SK-N-SH (cell line): ENCODE results near the gene PTPRD. TPM values are rescaled to one million over a fixed set of nuclear protein-coding genes. Genes with fewer than 3 reads are reported as not detected.

Experiments used
- CTCF ChIA-PET: fragments of 300-600, 350-600 bp; formaldehyde crosslinking; extraction: SDS; loops from one replicate; lab custom pipeline; 2021; lab: Yijun Ruan, JAX
- POLR2A ChIA-PET: fragments of 350-600 bp; sonication (Branson Sonifier 250); formaldehyde crosslinking; extraction: SDS; loops from one replicate; lab custom pipeline; 2020; ENCODE audit warnings: antibody characterized with exemption, inconsistent platforms; lab: Yijun Ruan, JAX
- DNase-seq: peaks from one replicate; pipeline ENCODE4 v3.0.0; 2012
- H2AFZ ChIP-seq: fragments of 200-600 bp; sonication (generic); 2 replicates; pipeline ENCODE4 v1.8.1; 2016; ENCODE audit warnings: antibody characterized with exemption, mild to moderate bottlenecking, low read depth
- H3F3A ChIP-seq: fragments of 200-600 bp; sonication (generic); replicated peaks from 2 replicates; pipeline ENCODE3; 2016; ENCODE audit warnings: antibody characterized with exemption, mild to moderate bottlenecking; ENCODE audit not compliant: insufficient read depth
- H3K27ac ChIP-seq, 2 experiments: fragments of 200-500 bp in 1 of 2; fragments of 200-600 bp in 1 of 2; sonication (Bioruptor generic) in 1 of 2; sonication (generic), shearing (Covaris generic) in 1 of 2; 2 replicates each; pipeline versions ENCODE4 v1.5.1 to v1.6.1; 2014 to 2016; ENCODE audit warnings: low read depth in 2 of 2, inconsistent platforms in 1 of 2, low read length in 1 of 2, mild to moderate bottlenecking in 1 of 2, mixed read lengths in 1 of 2
- H3K27me3 ChIP-seq: fragments of 200-600 bp; sonication (generic), shearing (Covaris generic); 2 replicates; pipeline ENCODE4 v1.6.1; 2016; ENCODE audit warnings: mixed run types; ENCODE audit not compliant: insufficient read depth
- H3K36me3 ChIP-seq, 2 experiments: fragments of 200-500 bp in 1 of 2; fragments of 200-600 bp in 1 of 2; sonication (Bioruptor generic) in 1 of 2; sonication (generic) in 1 of 2; replicated peaks in 1 of 2; 2 replicates each; pipeline versions ENCODE3 to v1.5.1; 2014 to 2016; ENCODE audit warnings: low read length in 1 of 2, mild to moderate bottlenecking in 1 of 2; ENCODE audit not compliant: insufficient read depth in 2 of 2, control insufficient read depth in 1 of 2
- H3K4me1 ChIP-seq, 2 experiments: fragments of 200-500 bp in 1 of 2; fragments of 200-600 bp in 1 of 2; sonication (Bioruptor generic) in 1 of 2; sonication (generic), shearing (Covaris generic) in 1 of 2; 2 replicates each; pipeline versions ENCODE4 v1.5.1 to v1.6.1; 2014 to 2016; ENCODE audit warnings: low read depth in 1 of 2, low read length in 1 of 2, mixed run types in 1 of 2; ENCODE audit not compliant: insufficient read depth in 2 of 2, control insufficient read depth in 1 of 2
- H3K4me2 ChIP-seq: fragments of 200-600 bp; sonication (generic), shearing (Covaris generic); 2 replicates; pipeline ENCODE4 v1.6.1; 2017; ENCODE audit warnings: mixed run types
- H3K4me3 ChIP-seq, 2 experiments: fragments of 200-500 bp in 1 of 2; fragments of 200-600 bp in 1 of 2; sonication (Bioruptor generic) in 1 of 2; sonication (generic), shearing (Covaris generic) in 1 of 2; 2 replicates each; pipeline versions ENCODE4 v1.5.1 to v1.8.1; 2014 to 2016; ENCODE audit warnings: low read depth in 2 of 2, inconsistent platforms in 1 of 2, low read length in 1 of 2, mild to moderate bottlenecking in 1 of 2, mixed read lengths in 1 of 2, moderate library complexity in 1 of 2
- H3K79me2 ChIP-seq: fragments of 200-600 bp; sonication (generic); 2 replicates; pipeline ENCODE4 v1.8.1; 2017; ENCODE audit warnings: mild to moderate bottlenecking; ENCODE audit not compliant: insufficient read depth
- H3K9ac ChIP-seq: fragments of 200-600 bp; sonication (generic); 2 replicates; pipeline ENCODE4 v1.6.1; 2017; ENCODE audit warnings: mixed run types
- H3K9me2 ChIP-seq: fragments of 200-600 bp; sonication (generic); 2 replicates; pipeline ENCODE4 v1.6.1; 2017; ENCODE audit warnings: mixed run types
- H3K9me3 ChIP-seq: fragments of 200-600 bp; sonication (generic); 2 replicates; pipeline ENCODE4 v1.6.1; 2017; ENCODE audit warnings: mixed run types, mild to moderate bottlenecking, moderate library complexity
- H4K20me1 ChIP-seq: fragments of 200-600 bp; sonication (generic); 2 replicates; pipeline ENCODE4 v1.6.1; 2017; ENCODE audit warnings: mild to moderate bottlenecking, mixed run types; ENCODE audit not compliant: insufficient read depth
- CHD2 ChIP-seq: fragments of 150-350 bp; IDR thresholded peaks from 2 replicates; pipeline ENCODE4 v1.6.1; 2018; ENCODE audit warnings: low read length; ENCODE audit not compliant: partially characterized antibody
- ELF1 ChIP-seq: IDR thresholded peaks from 2 replicates; pipeline ENCODE4 v1.4.0; 2012
- EP300 ChIP-seq, 2 experiments: IDR thresholded peaks; 2 replicates each; pipeline versions ENCODE4 v1.4.0 to v1.6.1; 2012; ENCODE audit warnings: borderline replicate concordance in 1 of 2, low read depth in 1 of 2, low read length in 1 of 2
- FOSL2 ChIP-seq: IDR thresholded peaks from 2 replicates; pipeline ENCODE4 v1.4.0; 2012; ENCODE audit warnings: low read depth, mild to moderate bottlenecking, moderate library complexity, borderline replicate concordance
- GABPA ChIP-seq: IDR thresholded peaks from 2 replicates; pipeline ENCODE4 v1.4.0; 2012; ENCODE audit warnings: low read depth, mild to moderate bottlenecking
- RXRA ChIP-seq: IDR thresholded peaks from 2 replicates; pipeline ENCODE4 v1.4.0; 2012; ENCODE audit warnings: low read depth, mild to moderate bottlenecking, borderline replicate concordance
- SIN3A ChIP-seq: IDR thresholded peaks from 2 replicates; pipeline ENCODE4 v1.6.1; 2012; ENCODE audit warnings: low read depth, mild to moderate bottlenecking, low read length, moderate library complexity, borderline replicate concordance
- TCF12 ChIP-seq: IDR thresholded peaks from 2 replicates; pipeline ENCODE4 v1.4.0; 2012
- YY1 ChIP-seq: IDR thresholded peaks from 2 replicates; pipeline ENCODE4 v1.4.0; 2012; ENCODE audit warnings: low read depth, mild to moderate bottlenecking
- WGBS: methylation state at CpG from one replicate; pipeline ENCODE4 v1.1.6; 2017; ENCODE audit warnings: low lambda C conversion rate; 5-methylcytosine and 5-hydroxymethylcytosine counted together
- polyA plus RNA-seq, 3 experiments: library from polyadenylated mRNA; depleted of rRNA; stranded (reverse); fragments of >200 nt; gene quantifications; 2 replicates each; pipeline ENCODE4 v1.2.3, GENCODE V29; 2012
- TF ChIP-seq, protein P1 (sequence below): IDR thresholded peaks from 2 replicates; pipeline ENCODE4 v1.4.0; 2012; ENCODE audit warnings: low read depth, borderline replicate concordance

Gene PTPRD
- polyA plus RNA-seq, 1 of the 3 experiments (the other 2 are of a cell fraction) = 0.15 TPM

- H3K27ac ChIP-seq = no peak overlapping the region
- no peaks in the 10 kb centered on the region for H3K9me2 ChIP-seq
- POLR2A ChIA-PET = no interaction called here
- H3K79me2 ChIP-seq = no peaks in the 10 kb centered on the region
- H2AFZ ChIP-seq = no peak overlapping the region
- no peak overlapping the region for H3K4me2 ChIP-seq
- no peak for DNase-seq
- CTCF ChIA-PET = interaction anchor here (1.2 kb wide), 1 partner anchor 10 kb away, joined by 4 read pairs; no protein-coding TSS in a partner anchor
- H3K27me3 ChIP-seq = no peaks in the 10 kb centered on the region
- H3K36me3 ChIP-seq = no peaks in the 10 kb centered on the region
- H3F3A ChIP-seq = no peaks in the 10 kb centered on the region
- H3K9ac ChIP-seq = no peak overlapping the region
- TF ChIP-seq RXRA = no peak
- H4K20me1 ChIP-seq = no peaks in the 10 kb centered on the region
- peaks cover 0 to 2% of the 10 kb centered on the region in 2 experiments; a peak in 1 of 4 replicates for H3K4me1 ChIP-seq
- H3K4me3 ChIP-seq = no peak overlapping the region
- H3K9me3 ChIP-seq = no peaks in the 10 kb centered on the region
Observed at GRCh38 chr9:8390571-8390970, 2222.2 kb downstream of the PTPRD start.

DNA sequence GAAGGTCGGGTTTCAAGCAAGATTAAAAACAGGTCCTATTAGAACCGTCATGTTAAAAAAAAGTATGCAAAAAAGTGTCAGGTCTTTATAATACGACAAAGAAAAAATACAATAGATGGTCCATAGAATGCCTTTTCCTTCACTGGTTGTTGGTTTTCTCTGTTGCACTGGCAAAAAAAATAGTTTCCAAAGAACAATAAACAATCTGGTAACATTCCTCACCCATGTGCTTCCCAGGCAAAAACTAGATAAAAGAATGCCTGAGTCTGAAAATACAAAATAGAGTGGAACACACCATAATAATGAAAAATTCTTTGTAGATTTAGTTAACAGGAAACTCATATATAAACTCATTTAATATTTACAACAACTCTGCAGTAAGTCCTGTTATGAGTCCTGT is 2223.3 kb downstream of the PTPRD start:
- WGBS = 48% methylated on average over 3 of the region's 3 CpGs
- no peaks in the 10 kb centered on the region for H3K27me3 ChIP-seq
- no peak overlapping the region for H3K4me2 ChIP-seq
- no peaks in the 10 kb centered on the region for H3K9me2 ChIP-seq
- no peaks in the 10 kb centered on the region for H3K36me3 ChIP-seq
- no peak overlapping the region for H2AFZ ChIP-seq
- TF ChIP-seq SIN3A (no peak), CHD2 (no peak), FOSL2 (no peak), EP300 (IDR thresholded peaks at IDR 0.05; ENCODE audit: borderline replicate concordance in 1 of 2, low read depth in 1 of 2, low read length in 1 of 2) (no peak), TCF12 (no peak), GABPA (no peak), ELF1 (no peak)
- TF ChIP-seq, protein P1, sequence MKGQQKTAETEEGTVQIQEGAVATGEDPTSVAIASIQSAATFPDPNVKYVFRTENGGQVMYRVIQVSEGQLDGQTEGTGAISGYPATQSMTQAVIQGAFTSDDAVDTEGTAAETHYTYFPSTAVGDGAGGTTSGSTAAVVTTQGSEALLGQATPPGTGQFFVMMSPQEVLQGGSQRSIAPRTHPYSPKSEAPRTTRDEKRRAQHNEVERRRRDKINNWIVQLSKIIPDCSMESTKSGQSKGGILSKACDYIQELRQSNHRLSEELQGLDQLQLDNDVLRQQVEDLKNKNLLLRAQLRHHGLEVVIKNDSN = no peak
- CTCF ChIA-PET = no interaction called here
- no peaks in the 10 kb centered on the region for H4K20me1 ChIP-seq
- H3K9me3 ChIP-seq = no peaks in the 10 kb centered on the region
- no peaks in the 10 kb centered on the region for H3K79me2 ChIP-seq
- no peak overlapping the region for H3K27ac ChIP-seq
- DNase-seq = no peak
- no peak overlapping the region for H3K9ac ChIP-seq
- H3K4me3 ChIP-seq = no peak overlapping the region
- POLR2A ChIA-PET = no interaction called here
- peaks cover 0 to 2% of the 10 kb centered on the region in 2 experiments; a peak in 1 of 4 replicates for H3K4me1 ChIP-seq
- no peaks in the 10 kb centered on the region for H3F3A ChIP-seq

DNA sequence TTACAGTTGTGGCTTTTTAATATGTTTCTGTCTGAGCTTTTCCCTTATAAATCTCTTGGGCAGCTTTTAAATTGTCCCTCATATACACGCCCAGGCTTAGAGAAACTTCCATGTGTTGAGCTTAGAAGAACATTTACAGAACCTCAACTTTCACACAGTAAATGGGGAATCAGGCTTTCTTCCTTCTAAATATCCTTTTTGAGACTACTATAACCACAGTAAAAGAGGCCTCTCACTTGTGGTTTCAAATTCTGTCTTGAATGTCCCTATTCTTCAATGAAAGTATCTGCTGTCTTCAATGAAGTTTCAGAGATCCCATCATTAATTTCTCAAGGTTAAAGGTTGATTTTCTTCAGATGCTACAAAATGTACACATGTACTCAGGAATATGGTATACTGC is 2224.7 kb downstream of the PTPRD start:
- Histone ChIP-seq H3K79me2 (no peaks in the 10 kb centered on the region), H3K9me2 (no peaks in the 10 kb centered on the region), H3K4me3 (no peak overlapping the region), H3K27me3 (no peaks in the 10 kb centered on the region), H3K4me1 (peaks cover 0 to 2% of the 10 kb centered on the region in 2 experiments; a peak in 1 of 4 replicates), H4K20me1 (no peaks in the 10 kb centered on the region), H3K4me2 (no peak overlapping the region), H3K9me3 (no peaks in the 10 kb centered on the region), H2AFZ (no peak overlapping the region), H3K36me3 (no peaks in the 10 kb centered on the region), H3K27ac (no peak overlapping the region), H3K9ac (no peak overlapping the region), H3F3A (no peaks in the 10 kb centered on the region)
- ChIA-PET POLR2A (no interaction called here), CTCF (no interaction called here)
- WGBS = 41% methylated on average over 1 of the region's 1 CpG
- no peak for DNase-seq
- TF ChIP-seq YY1 = no peak
